ENCODE results near the gene MAD1L1. TPM values are rescaled to one million over a fixed set of nuclear protein-coding genes. Genes with fewer than 3 reads are reported as not detected.
"Not testable (repeated sequence)": the region's sequence is repeated elsewhere in the genome, so short reads cannot be mapped to it uniquely, and the experiment has no call there.

The MAD1L1 gene
- total RNA-seq, 1 donor from 2014 or later: 32.7 TPM

DNA sequence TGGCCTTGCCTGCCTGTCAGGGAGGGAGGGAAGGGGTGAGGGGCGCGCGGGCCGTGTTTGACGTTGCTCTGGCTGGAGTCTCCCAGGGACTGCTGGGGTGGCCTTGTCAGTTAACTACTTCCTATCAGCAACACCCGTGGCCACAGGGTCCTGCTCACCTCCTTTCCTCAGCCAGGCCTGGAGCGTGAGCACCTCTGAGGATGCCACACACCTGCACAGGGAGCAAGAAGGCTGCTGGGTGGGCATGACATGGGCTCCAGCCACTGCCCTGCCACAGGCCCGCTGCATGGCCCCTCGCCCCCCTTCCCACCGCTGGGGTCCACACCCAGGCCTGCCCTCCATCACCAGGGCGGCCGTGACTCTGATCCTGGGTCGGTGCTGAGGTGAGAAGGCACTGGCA, 350.3 kb downstream of the MAD1L1 start:
- DNase-seq (ENCODE audit: extremely low spot score, unreplicated experiment): no peak
- H3K27ac Mint-ChIP-seq (ENCODE audit: unreplicated experiment): no peak overlapping the region
- no peak for TF ChIP-seq CTCF (IDR thresholded peaks at IDR 0.05)
- no peaks in the 10 kb centered on the region for H3K27me3 Mint-ChIP-seq (ENCODE audit: unreplicated experiment)
- peaks cover 7% of the 10 kb centered on the region for H3K4me1 Mint-ChIP-seq (ENCODE audit: unreplicated experiment)
- no peak overlapping the region for H3K4me3 Mint-ChIP-seq (ENCODE audit: unreplicated experiment)
- H3K9me3 Mint-ChIP-seq (ENCODE audit: unreplicated experiment): peaks cover 7% of the 10 kb centered on the region
- H3K36me3 Mint-ChIP-seq (ENCODE audit: unreplicated experiment): no peaks in the 10 kb centered on the region

DNA sequence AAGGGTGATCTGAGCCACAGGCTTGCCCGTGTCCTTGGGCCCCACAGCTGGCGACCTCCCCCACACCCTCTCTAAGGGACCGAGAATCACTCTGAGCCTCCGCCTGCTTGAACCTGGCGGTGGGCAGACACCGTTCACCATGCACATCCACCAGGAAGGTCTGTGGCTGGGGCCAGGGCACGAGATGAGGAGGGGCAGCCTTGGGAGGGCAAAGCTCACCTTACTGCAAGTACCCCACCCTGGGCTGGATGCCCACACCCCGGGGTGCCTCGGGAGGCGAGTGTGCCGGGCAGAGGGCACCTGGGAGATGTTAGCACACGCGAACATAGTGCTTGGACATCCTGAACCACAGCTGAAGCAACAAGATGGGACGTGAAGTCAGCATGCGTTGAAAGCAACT, 350.8 kb downstream of the MAD1L1 start:
- no peak overlapping the region for H3K27ac Mint-ChIP-seq (ENCODE audit: unreplicated experiment)
- no peaks in the 10 kb centered on the region for H3K36me3 Mint-ChIP-seq (ENCODE audit: unreplicated experiment)
- H3K4me1 Mint-ChIP-seq (ENCODE audit: unreplicated experiment): peaks cover 7% of the 10 kb centered on the region
- no peaks in the 10 kb centered on the region for H3K27me3 Mint-ChIP-seq (ENCODE audit: unreplicated experiment)
- no peak for TF ChIP-seq CTCF (IDR thresholded peaks at IDR 0.05)
- H3K9me3 Mint-ChIP-seq (ENCODE audit: unreplicated experiment): peaks cover 7% of the 10 kb centered on the region
- DNase-seq (ENCODE audit: extremely low spot score, unreplicated experiment): no peak
- no peak overlapping the region for H3K4me3 Mint-ChIP-seq (ENCODE audit: unreplicated experiment)

DNA sequence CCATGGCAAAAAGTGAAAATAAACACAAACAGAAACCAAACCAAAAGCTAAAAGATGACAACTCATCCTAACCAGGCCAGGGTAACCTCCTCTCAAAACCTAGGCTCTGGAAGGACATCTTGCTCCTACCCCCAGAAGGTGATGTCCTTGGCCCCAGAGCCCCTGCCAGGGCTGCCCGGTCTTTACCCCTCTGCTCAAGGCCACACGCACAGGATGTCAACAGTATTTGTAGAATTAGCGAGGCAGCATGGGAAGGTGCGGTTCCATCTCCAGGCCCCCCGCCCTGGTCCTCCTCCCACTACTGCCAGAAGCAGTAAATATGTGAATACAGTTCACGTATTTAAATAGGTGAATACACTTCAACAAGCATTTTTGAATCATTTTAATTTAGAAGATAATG, 356.1 kb downstream of the MAD1L1 start:
- H3K4me3 Mint-ChIP-seq (ENCODE audit: unreplicated experiment); H3K36me3 Mint-ChIP-seq (ENCODE audit: unreplicated experiment); H3K27me3 Mint-ChIP-seq (ENCODE audit: unreplicated experiment); H3K9me3 Mint-ChIP-seq (ENCODE audit: unreplicated experiment); H3K27ac Mint-ChIP-seq (ENCODE audit: unreplicated experiment); DNase-seq (ENCODE audit: extremely low spot score, unreplicated experiment); H3K4me1 Mint-ChIP-seq (ENCODE audit: unreplicated experiment): not testable (repeated sequence)

GRCh38 chr7:1875392-1876199, 357.1 kb downstream of the MAD1L1 start:
- not testable (repeated sequence) for H3K27ac Mint-ChIP-seq (ENCODE audit: unreplicated experiment); H3K36me3 Mint-ChIP-seq (ENCODE audit: unreplicated experiment); H3K9me3 Mint-ChIP-seq (ENCODE audit: unreplicated experiment); H3K27me3 Mint-ChIP-seq (ENCODE audit: unreplicated experiment); H3K4me1 Mint-ChIP-seq (ENCODE audit: unreplicated experiment); H3K4me3 Mint-ChIP-seq (ENCODE audit: unreplicated experiment); DNase-seq (ENCODE audit: extremely low spot score, unreplicated experiment)
- TF ChIP-seq CTCF (IDR thresholded peaks at IDR 0.05): peak; percentile 44

GRCh38 chr7:1874590-1875391, 358.0 kb downstream of the MAD1L1 start:
- H3K4me1 Mint-ChIP-seq (ENCODE audit: unreplicated experiment); H3K27ac Mint-ChIP-seq (ENCODE audit: unreplicated experiment); H3K27me3 Mint-ChIP-seq (ENCODE audit: unreplicated experiment); H3K9me3 Mint-ChIP-seq (ENCODE audit: unreplicated experiment); H3K4me3 Mint-ChIP-seq (ENCODE audit: unreplicated experiment); DNase-seq (ENCODE audit: extremely low spot score, unreplicated experiment); H3K36me3 Mint-ChIP-seq (ENCODE audit: unreplicated experiment): not testable (repeated sequence)

All from osteocyte (in vitro differentiated cells).